ENCODE measurements around the gene FBXO10. TPM values are rescaled to one million over a fixed set of nuclear protein-coding genes. Genes with fewer than 3 reads are reported as not detected.

FBXO10 gene
- total and polyA plus RNA-seq, 2 of the 8 experiments (the other 6 are each of a cell fraction or from before 2014, with no cell fraction given): 13.1 to 13.9 TPM

DNA sequence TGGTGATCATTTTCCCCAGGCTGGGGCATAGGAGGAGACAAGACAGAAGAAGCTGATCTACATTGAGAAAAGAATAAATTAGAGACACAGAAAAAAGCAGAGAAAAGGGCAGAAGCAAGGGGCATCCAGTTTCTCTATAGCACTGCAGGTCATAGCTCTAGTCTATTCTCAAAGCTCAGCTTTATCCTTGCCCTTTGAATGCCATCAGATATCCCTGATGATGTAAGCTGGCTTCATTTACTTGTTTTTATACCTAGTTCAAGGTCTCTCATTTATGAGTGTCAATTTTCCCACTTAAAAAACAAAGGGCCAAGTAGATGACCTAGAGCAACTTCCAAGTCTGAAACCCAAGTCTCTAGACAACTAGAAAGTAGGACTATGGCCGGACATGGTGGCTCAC is 32.7 kb downstream of the FBXO10 start:
- H2BK15ac ChIP-seq (ENCODE audit: low read length): no peak overlapping the region
- peaks cover 0 to 7% of the 10 kb centered on the region in 2 experiments for H4K20me1 ChIP-seq (replicated peaks in 1 of 2; ENCODE audit: control insufficient read depth in 1 of 2, insufficient read depth in 2 of 2, low read length in 2 of 2)
- H3K14ac ChIP-seq (ENCODE audit: insufficient read length): no peak overlapping the region
- no peaks in the 10 kb centered on the region for H3K27me3 ChIP-seq (replicated peaks in 1 of 4; ENCODE audit: control insufficient read depth in 3 of 4, extremely low read depth in 1 of 4, insufficient read depth in 3 of 4, low read length in 3 of 4)
- H3K18ac ChIP-seq (ENCODE audit: extremely low read depth, low read length): no peak overlapping the region
- H3K4me3 ChIP-seq (ENCODE audit: extremely low read depth in 1 of 4, insufficient read depth in 2 of 4, low read depth in 3 of 4, low read length in 4 of 4): no peak overlapping the region
- no peaks in the 10 kb centered on the region for H3K9me3 ChIP-seq (ENCODE audit: insufficient read depth in 2 of 2, low read depth in 1 of 2, low read length in 1 of 2)
- peaks cover 0 to 8% (median 1%) of the 10 kb centered on the region in 4 experiments; a peak in 3 of 8 replicates for H3K36me3 ChIP-seq (ENCODE audit: control insufficient read depth in 2 of 4, insufficient read depth in 4 of 4, low read length in 3 of 4)
- H2AFZ ChIP-seq (ENCODE audit: low read length): no peak overlapping the region
- H3K9ac ChIP-seq (replicated peaks in 1 of 4; ENCODE audit: extremely low read depth in 1 of 4, low read depth in 3 of 4, low read length in 3 of 4): no peak overlapping the region
- H3K4ac ChIP-seq (replicated peaks; ENCODE audit: insufficient read length, low read depth, low read length): no peak overlapping the region
- no peaks in the 10 kb centered on the region for H3K23me2 ChIP-seq (ENCODE audit: low read depth, low read length)
- no peaks in the 10 kb centered on the region for H3K4me1 ChIP-seq (replicated peaks in 1 of 4; ENCODE audit: control insufficient read depth in 3 of 4, insufficient read depth in 4 of 4, low read length in 3 of 4)
- no peak overlapping the region for H4K91ac ChIP-seq (replicated peaks; ENCODE audit: insufficient read length, low read length)
- no peaks in the 10 kb centered on the region for H3K79me2 ChIP-seq (ENCODE audit: control insufficient read depth in 1 of 2, insufficient read depth in 2 of 2, low read length in 2 of 2)
- TF ChIP-seq CTBP2 (IDR thresholded peaks at IDR 0.05; ENCODE audit: borderline replicate concordance, insufficient read depth, insufficient read length, low read length): no peak
- FAIRE-seq (no peak), DNase-seq (ENCODE audit: low read depth in 1 of 2, low spot score in 2 of 2) (no peak)
- H2BK120ac ChIP-seq (replicated peaks; ENCODE audit: low read depth, low read length): no peak overlapping the region
- H3K23ac ChIP-seq (ENCODE audit: insufficient read length): no peak overlapping the region
- H4K8ac ChIP-seq (ENCODE audit: extremely low read depth, insufficient read depth, low read length): no peak overlapping the region
- no peak overlapping the region for H4K5ac ChIP-seq (ENCODE audit: insufficient read length, low read depth, low read length)
- H3K56ac ChIP-seq (replicated peaks; ENCODE audit: insufficient read length, low read depth, low read length): no peak overlapping the region
- H2BK20ac ChIP-seq (ENCODE audit: low read length): no peak overlapping the region
- ChIA-PET CTCF (ENCODE audit: partially characterized antibody) (no interaction called here), POLR2A (ENCODE audit: partially characterized antibody) (interaction anchor here (1.1 kb wide), 1 partner anchor 10 kb away, joined by 3 read pairs; no protein-coding TSS in a partner anchor)
- no peak overlapping the region for H2BK12ac ChIP-seq (ENCODE audit: low read depth, low read length)
- H3K4me2 ChIP-seq (ENCODE audit: insufficient read depth in 1 of 2, low read depth in 2 of 2, low read length in 2 of 2): no peak overlapping the region
- WGBS, 2 experiments (ENCODE audit: extremely low coverage in 1 of 2, insufficient coverage in 1 of 2, insufficient read length in 1 of 2, insufficient replicate concordance in 2 of 2, low coverage in 1 of 2, low lambda C conversion rate in 2 of 2, missing lambda C conversion rate in 1 of 2): 100% methylated on average over 1 of the region's 1 CpG; no CpG with 5 or more reads in 1 of the 2 experiments
- no peak overlapping the region for H3K27ac ChIP-seq (ENCODE audit: low read depth, low read length)
- H3K79me1 ChIP-seq (ENCODE audit: low read depth, low read length): no peaks in the 10 kb centered on the region
- no peak overlapping the region for H2AK5ac ChIP-seq (ENCODE audit: low read depth, low read length)
- no peak overlapping the region for H2BK5ac ChIP-seq (ENCODE audit: low read depth, low read length)
